Endothelial cell of umbilical vein (primary cell): ENCODE data around the gene CPT2. TPM values are rescaled to one million over a fixed set of nuclear protein-coding genes. Genes with fewer than 3 reads are reported as not detected.

ENCODE experiments used
- BruUV-seq: library from RNA; stranded (reverse); fragments of 400-500 nt; replicated peaks from 2 replicates; lab custom pipeline; 2021; lab: Mats Ljungman, UMichigan
- CTCF ChIA-PET: fragments of 300-600, 350-600 bp; sonication (Branson Sonifier 250); formaldehyde crosslinking; loops from one replicate; lab custom pipeline; 2021; ENCODE audit warnings: antibody characterized with exemption, inconsistent platforms; lab: Charles Lee
- POLR2A ChIA-PET: fragments of 300-600, 350-600 bp; sonication (Branson Sonifier 250); formaldehyde crosslinking; loops from one replicate; lab custom pipeline; 2021; ENCODE audit warnings: antibody characterized with exemption, inconsistent platforms; lab: Charles Lee
- DNase-seq: peaks from one replicate; pipeline ENCODE4 v3.0.0-alpha.2; 2011; ENCODE audit warnings: low read depth, low spot score
- FAIRE-seq: peaks from 2 replicates; lab custom pipeline; 2011; peaks lifted over from hg19 to GRCh38; lab: Jason Lieb, UNC
- H2AFZ ChIP-seq: 2 replicates; pipeline ENCODE4 v1.6.0; 2012; ENCODE audit warnings: low read depth, low read length, control low read depth, inconsistent platforms
- H3K27ac ChIP-seq: 2 replicates; pipeline ENCODE4 v1.5.1; 2011; ENCODE audit warnings: low read depth, mild to moderate bottlenecking, control low read depth, low read length, moderate library complexity; ENCODE audit not compliant: insufficient read depth
- H3K27me3 ChIP-seq, 2 experiments: 2 replicates each; pipeline versions ENCODE4 v1.6.0 to v1.6.1; 2011; ENCODE audit warnings: low read length in 2 of 2, mixed read lengths in 1 of 2; ENCODE audit not compliant: control insufficient read depth in 2 of 2, insufficient read depth in 2 of 2
- H3K36me3 ChIP-seq, 2 experiments: 2 replicates in 1 of 2; 3 replicates in 1 of 2; pipeline ENCODE4 v1.5.1; 2011; ENCODE audit warnings: low read length in 2 of 2, mild to moderate bottlenecking in 1 of 2, moderate library complexity in 1 of 2; ENCODE audit not compliant: control insufficient read depth in 2 of 2, insufficient read depth in 2 of 2; ENCODE audit errors: extremely low read depth in 1 of 2
- H3K4me1 ChIP-seq: 3 replicates; pipeline ENCODE4 v1.5.1; 2011; ENCODE audit warnings: mild to moderate bottlenecking, low read length; ENCODE audit not compliant: control insufficient read depth, insufficient read depth; ENCODE audit errors: extremely low read depth
- H3K4me2 ChIP-seq: 2 replicates; pipeline ENCODE4 v1.6.1; 2011; ENCODE audit warnings: low read length, control low read depth, mixed read lengths; ENCODE audit not compliant: insufficient read depth
- H3K4me3 ChIP-seq, 3 experiments: fragments of 200-600 bp in 1 of 3; sonication (generic), shearing (Covaris generic) in 1 of 3; replicated peaks in 1 of 3; 2 replicates each; pipeline ENCODE4 v1.5.1; 2011 to 2016; ENCODE audit warnings: control low read depth in 3 of 3, low read length in 3 of 3, mild to moderate bottlenecking in 2 of 3, inconsistent platforms in 1 of 3, low read depth in 1 of 3, moderate library complexity in 1 of 3; ENCODE audit not compliant: insufficient read depth in 1 of 3
- H3K79me2 ChIP-seq: 2 replicates; pipeline ENCODE4 v1.6.0; 2012; ENCODE audit warnings: low read length, inconsistent platforms; ENCODE audit not compliant: control insufficient read depth, insufficient read depth
- H3K9ac ChIP-seq: replicated peaks from 2 replicates; pipeline ENCODE3; 2011; ENCODE audit warnings: low read length, control low read depth; ENCODE audit not compliant: insufficient read depth; ENCODE audit errors: extremely low read depth
- H3K9me1 ChIP-seq: replicated peaks from 3 replicates; pipeline ENCODE4 v1.6.0; 2011; ENCODE audit warnings: mild to moderate bottlenecking, low read length; ENCODE audit not compliant: control insufficient read depth, insufficient read depth; ENCODE audit errors: extremely low read depth
- H3K9me3 ChIP-seq: replicated peaks from 2 replicates; pipeline ENCODE4 v1.5.1; 2012; ENCODE audit warnings: low read length, inconsistent platforms; ENCODE audit not compliant: control insufficient read depth, insufficient read depth
- H4K20me1 ChIP-seq: replicated peaks from 2 replicates; pipeline ENCODE3; 2011; ENCODE audit warnings: mild to moderate bottlenecking, low read length; ENCODE audit not compliant: control insufficient read depth, insufficient read depth; ENCODE audit errors: extremely low read depth
- EZH2 ChIP-seq: IDR thresholded peaks from 2 replicates; pipeline ENCODE4 v1.6.1; 2012; ENCODE audit warnings: borderline replicate concordance, low read depth, mild to moderate bottlenecking, moderate library complexity, low read length, inconsistent platforms; ENCODE audit not compliant: severe bottlenecking
- FOS ChIP-seq: IDR thresholded peaks from 2 replicates; pipeline ENCODE4 v1.6.1; 2011; ENCODE audit warnings: mild to moderate bottlenecking, low read length, moderate library complexity, borderline replicate concordance; ENCODE audit not compliant: insufficient read depth
- GATA2 ChIP-seq: IDR thresholded peaks from 2 replicates; pipeline ENCODE4 v1.7.0; 2011; ENCODE audit warnings: low read depth, mild to moderate bottlenecking, moderate library complexity, mixed read lengths, low read length; ENCODE audit not compliant: insufficient read length, insufficient read depth
- JUN ChIP-seq: IDR thresholded peaks from 2 replicates; pipeline ENCODE4 v1.6.1; 2011; ENCODE audit warnings: borderline replicate concordance, low read depth; ENCODE audit not compliant: insufficient read length, insufficient read depth
- MYC ChIP-seq: IDR thresholded peaks from one replicate; pipeline ENCODE4 v1.6.1; 2011; ENCODE audit warnings: mild to moderate bottlenecking, low read depth, low read length
- POLR2A ChIP-seq: IDR thresholded peaks from 2 replicates; pipeline ENCODE4 v1.6.1; 2012; ENCODE audit warnings: low read depth, mild to moderate bottlenecking, control low read depth, low read length
- POLR2AphosphoS5 ChIP-seq: IDR thresholded peaks from 2 replicates; pipeline ENCODE4 v1.6.1; 2012; ENCODE audit warnings: low read depth, mild to moderate bottlenecking, control low read depth, low read length, moderate library complexity; ENCODE audit not compliant: insufficient read depth
- dilution Hi-C: fragments of 300-500 bp; cut with MboI; formaldehyde crosslinking; loops from one replicate; pipeline ENCODE4 v1.15.0; 2019; ENCODE audit warnings: low sequenced_read_pairs; ENCODE audit not compliant: extremely low pct_ligation_motif_present
- intact Hi-C: fragments of 100-400 bp; cut with micrococcal nuclease; formaldehyde crosslinking; loops from one replicate; pipeline ENCODE4 v1.10.0; 2022
- polyA plus RNA-seq, 4 experiments: library from polyadenylated mRNA; depleted of rRNA in 3 of 4; stranded (reverse) in 3 of 4; unstranded in 1 of 4; fragments of >200 nt; gene quantifications; 2 replicates each; pipeline versions ENCODE4 v1.2.1 to v1.2.3, GENCODE V29; 2011 to 2012; ENCODE audit warnings: missing spikeins in 1 of 4
- total RNA-seq: library from RNA; stranded (reverse); gene quantifications from 2 replicates; pipeline ENCODE4 v1.2.3, GENCODE V29; 2021
- TF ChIP-seq, protein P1 (sequence below), 2 donors: IDR thresholded peaks; 1 replicate in 1 of 2; 2 replicates in 1 of 2; pipeline ENCODE4 v1.5.1; 2011; ENCODE audit warnings: low read length in 2 of 2, mild to moderate bottlenecking in 2 of 2, moderate library complexity in 2 of 2, control low read depth in 1 of 2, inconsistent platforms in 1 of 2, low read depth in 1 of 2; ENCODE audit not compliant: insufficient read depth in 1 of 2; ENCODE audit errors: extremely low read depth in 1 of 2
- TF ChIP-seq, protein P2 (sequence below): IDR thresholded peaks from 2 replicates; pipeline ENCODE4 v1.6.1; 2011; ENCODE audit not compliant: insufficient read depth, insufficient read length

The CPT2 gene
- total and polyA plus RNA-seq, 2 donors (not counting 3 experiments of a cell fraction or from before 2014, with no cell fraction given) = 10.6 to 11.6 TPM

DNA sequence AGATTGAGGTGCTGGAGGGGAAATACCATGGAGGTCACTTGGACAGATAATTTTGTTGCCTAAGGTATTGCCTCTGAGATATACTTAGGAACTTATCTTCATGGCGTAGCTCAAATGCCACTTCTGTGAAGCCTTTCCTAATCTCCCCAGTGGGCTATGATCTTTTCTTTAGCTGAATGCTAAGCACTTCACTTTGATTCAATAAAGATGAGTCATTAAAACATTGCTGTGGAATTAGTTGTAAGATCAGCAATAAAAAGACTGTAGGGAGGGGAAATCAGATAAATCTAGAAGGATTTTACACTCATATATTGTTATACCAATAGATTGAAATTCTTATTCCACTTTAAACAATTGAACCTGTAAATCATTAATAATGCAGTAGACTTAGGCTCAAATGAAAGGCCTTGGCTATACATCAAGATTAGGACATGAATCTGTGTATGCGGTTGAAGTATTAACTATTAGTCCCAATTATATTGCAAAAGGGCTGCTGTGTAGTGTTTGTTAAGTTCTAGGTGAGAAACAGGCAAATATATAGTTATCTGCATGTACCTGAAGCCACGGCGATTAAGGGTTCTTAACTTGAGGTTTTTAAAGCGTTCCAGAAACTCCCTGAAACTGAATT, 60.9 kb downstream of the CPT2 start:
- H3K9me3 ChIP-seq = no peaks in the 10 kb centered on the region
- no peak overlapping the region for H3K27ac ChIP-seq
- no TSS peak for BruUV-seq
- no peak overlapping the region for H3K4me3 ChIP-seq
- H3K9ac ChIP-seq = no peak overlapping the region
- TF ChIP-seq FOS (no peak), JUN (no peak), MYC (no peak), POLR2AphosphoS5 (no peak), EZH2 (no peak), POLR2A (no peak), GATA2 (no peak)
- TF ChIP-seq, protein P1, sequence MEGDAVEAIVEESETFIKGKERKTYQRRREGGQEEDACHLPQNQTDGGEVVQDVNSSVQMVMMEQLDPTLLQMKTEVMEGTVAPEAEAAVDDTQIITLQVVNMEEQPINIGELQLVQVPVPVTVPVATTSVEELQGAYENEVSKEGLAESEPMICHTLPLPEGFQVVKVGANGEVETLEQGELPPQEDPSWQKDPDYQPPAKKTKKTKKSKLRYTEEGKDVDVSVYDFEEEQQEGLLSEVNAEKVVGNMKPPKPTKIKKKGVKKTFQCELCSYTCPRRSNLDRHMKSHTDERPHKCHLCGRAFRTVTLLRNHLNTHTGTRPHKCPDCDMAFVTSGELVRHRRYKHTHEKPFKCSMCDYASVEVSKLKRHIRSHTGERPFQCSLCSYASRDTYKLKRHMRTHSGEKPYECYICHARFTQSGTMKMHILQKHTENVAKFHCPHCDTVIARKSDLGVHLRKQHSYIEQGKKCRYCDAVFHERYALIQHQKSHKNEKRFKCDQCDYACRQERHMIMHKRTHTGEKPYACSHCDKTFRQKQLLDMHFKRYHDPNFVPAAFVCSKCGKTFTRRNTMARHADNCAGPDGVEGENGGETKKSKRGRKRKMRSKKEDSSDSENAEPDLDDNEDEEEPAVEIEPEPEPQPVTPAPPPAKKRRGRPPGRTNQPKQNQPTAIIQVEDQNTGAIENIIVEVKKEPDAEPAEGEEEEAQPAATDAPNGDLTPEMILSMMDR (IDR thresholded peaks at IDR 0.05; ENCODE audit: extremely low read depth in 1 of 2, insufficient read depth in 1 of 2, low read depth in 1 of 2, low read length in 2 of 2) = no peak
- TF ChIP-seq, protein P2, sequence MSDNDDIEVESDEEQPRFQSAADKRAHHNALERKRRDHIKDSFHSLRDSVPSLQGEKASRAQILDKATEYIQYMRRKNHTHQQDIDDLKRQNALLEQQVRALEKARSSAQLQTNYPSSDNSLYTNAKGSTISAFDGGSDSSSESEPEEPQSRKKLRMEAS = no peak
- no peak overlapping the region for H2AFZ ChIP-seq
- no peak for DNase-seq
- H3K9me1 ChIP-seq = no peaks in the 10 kb centered on the region
- intact Hi-C loops = no loop called here
- POLR2A ChIA-PET = no interaction called here
- H3K36me3 ChIP-seq = peaks cover 4 to 24% of the 10 kb centered on the region in 2 experiments
- no peaks in the 10 kb centered on the region for H3K27me3 ChIP-seq
- H3K4me1 ChIP-seq = no peaks in the 10 kb centered on the region
- FAIRE-seq = no peak
- H3K79me2 ChIP-seq = no peaks in the 10 kb centered on the region
- dilution Hi-C loops = no loop called here
- no peak overlapping the region for H3K4me2 ChIP-seq
- no peaks in the 10 kb centered on the region for H4K20me1 ChIP-seq
- CTCF ChIA-PET = interaction anchor here (0.9 kb wide), 1 partner anchor 136 kb away, joined by 3 read pairs; no protein-coding TSS in a partner anchor
